IPS-NIHi11 (cell line): ENCODE data around the gene KRTAP10-1.
"Not testable (repeated sequence)": the region's sequence is repeated elsewhere in the genome, so short reads cannot be mapped to it uniquely, and the experiment has no call there.

Source experiments
- DNase-seq: peaks from one replicate; pipeline ENCODE4 v3.0.0; 2012; ENCODE audit warnings: mixed read lengths, low spot score

Gene KRTAP10-1

GRCh38 chr21:44514746-44515358 lies 25.1 kb downstream of the KRTAP10-1 start:
- no peak for DNase-seq

- no peak for DNase-seq
These were observed 25.8 kb downstream of the KRTAP10-1 start for GRCh38 chr21:44514218-44514520.

- DNase-seq, result no peak
These were observed 26.4 kb downstream of the KRTAP10-1 start for GRCh38 chr21:44513389-44514217.

- DNase-seq, result no peak
These were observed 27.3 kb downstream of the KRTAP10-1 start for GRCh38 chr21:44512496-44513388.

- no peak for DNase-seq
These were observed 28.1 kb downstream of the KRTAP10-1 start for GRCh38 chr21:44511938-44512275.

- no peak for DNase-seq
These were observed 28.6 kb downstream of the KRTAP10-1 start for GRCh38 chr21:44511219-44511937.

GRCh38 chr21:44510508-44511218 lies 29.3 kb downstream of the KRTAP10-1 start:
- peak; percentile 96 for DNase-seq

GRCh38 chr21:44510109-44510507 lies 29.9 kb downstream of the KRTAP10-1 start:
- no peak for DNase-seq

- no peak for DNase-seq
These were observed 30.5 kb downstream of the KRTAP10-1 start for GRCh38 chr21:44509539-44509938.

GRCh38 chr21:44508711-44509445 lies 31.1 kb downstream of the KRTAP10-1 start:
- no peak for DNase-seq

- no peak for DNase-seq
These were observed 31.6 kb downstream of the KRTAP10-1 start for GRCh38 chr21:44508426-44508710.

- no peak for DNase-seq
These were observed 32.1 kb downstream of the KRTAP10-1 start for GRCh38 chr21:44507673-44508425.

- DNase-seq, result no peak
These were observed 33.4 kb downstream of the KRTAP10-1 start for GRCh38 chr21:44506279-44507255.

GRCh38 chr21:44505673-44506278 lies 34.2 kb downstream of the KRTAP10-1 start:
- no peak for DNase-seq

- no peak for DNase-seq
These were observed 36.0 kb downstream of the KRTAP10-1 start for GRCh38 chr21:44503901-44504399.

- not testable (repeated sequence) for DNase-seq
These were observed 36.7 kb downstream of the KRTAP10-1 start for GRCh38 chr21:44503006-44503889.

GRCh38 chr21:44502171-44502958 lies 37.6 kb downstream of the KRTAP10-1 start:
- DNase-seq, result no peak
